HG03103 (cell line): ENCODE results near the gene ABHD2.
"Not testable (repeated sequence)": the region's sequence is repeated elsewhere in the genome, so short reads cannot be mapped to it uniquely, and the experiment has no call there.

Source experiments
- ATAC-seq: cut with Tn5 transposase; IDR thresholded peaks from one replicate; pipeline ENCODE4 v1.9.1; 2021; ENCODE audit warnings: low read depth; ENCODE audit not compliant: unreplicated experiment

The ABHD2 gene

DNA sequence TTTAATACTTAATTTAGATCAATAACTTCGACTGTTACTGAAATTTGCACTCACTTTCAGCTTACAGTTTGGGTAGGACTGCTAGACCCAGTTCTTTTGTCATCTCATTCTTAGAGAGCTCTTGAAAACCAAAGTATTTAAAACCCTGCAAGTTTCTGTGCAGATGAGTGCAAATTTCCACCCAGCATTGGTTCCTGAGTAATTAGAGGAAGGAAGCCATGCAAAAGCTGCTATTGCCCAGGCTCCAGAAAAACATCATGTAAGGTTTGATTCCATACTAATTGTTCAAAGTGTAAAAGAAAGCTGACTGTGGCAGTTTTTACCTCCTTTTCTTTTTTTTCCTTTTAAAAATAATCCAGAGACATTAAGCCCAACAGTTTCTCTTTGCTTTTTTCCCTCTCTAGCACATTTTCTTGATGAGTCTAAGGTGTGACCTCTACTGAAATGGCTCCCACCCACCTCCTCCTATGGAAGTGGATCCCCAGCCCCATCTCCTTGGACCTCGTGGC, 30.3 kb downstream of the ABHD2 start:
- ATAC-seq, result no peak

DNA sequence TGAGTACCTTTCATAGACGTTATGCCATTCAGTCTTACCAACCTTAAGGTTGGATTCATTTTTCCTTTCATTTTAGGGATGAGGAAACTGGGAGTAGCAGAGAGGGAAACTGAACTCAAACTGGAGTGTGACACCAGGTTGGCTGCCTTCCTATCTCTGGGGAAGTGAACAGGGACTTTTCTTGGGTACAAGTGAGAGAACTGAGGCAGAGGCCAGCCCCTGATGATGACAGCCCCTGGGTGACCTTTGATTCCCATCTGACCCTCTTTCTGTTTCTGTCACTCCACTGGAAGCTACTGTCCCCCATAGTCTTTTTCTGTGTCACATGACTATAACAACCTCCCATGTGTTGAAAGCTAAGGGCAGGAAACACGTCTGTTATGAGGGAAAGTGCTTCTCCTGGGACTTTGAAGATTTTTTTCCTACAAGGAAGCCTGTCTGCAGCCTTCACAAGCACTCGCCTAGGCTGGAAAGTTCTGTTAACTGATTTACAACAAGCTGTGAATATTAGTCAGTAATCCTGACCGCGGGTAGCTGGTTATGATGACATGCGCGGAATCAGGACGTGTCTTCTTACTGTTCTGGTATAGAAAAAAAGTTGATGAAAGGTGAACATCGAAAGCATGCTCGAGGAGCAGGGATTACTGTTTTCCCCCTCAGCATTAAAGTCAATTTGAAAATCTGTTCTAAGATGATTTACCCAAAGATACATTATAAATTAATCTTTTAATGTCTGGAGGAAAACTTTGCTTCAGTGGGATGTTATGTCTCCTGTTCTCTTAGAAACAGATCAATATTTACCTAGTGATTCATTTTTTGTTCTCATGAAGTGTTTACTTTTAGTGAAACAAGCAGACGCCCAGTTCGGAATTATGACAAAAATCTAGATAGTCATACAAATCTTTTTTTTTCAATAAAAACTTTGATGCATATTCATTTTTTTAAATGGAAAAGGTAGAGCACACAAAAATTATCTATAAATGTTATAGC, 31.5 kb downstream of the ABHD2 start:
- no peak for ATAC-seq

DNA sequence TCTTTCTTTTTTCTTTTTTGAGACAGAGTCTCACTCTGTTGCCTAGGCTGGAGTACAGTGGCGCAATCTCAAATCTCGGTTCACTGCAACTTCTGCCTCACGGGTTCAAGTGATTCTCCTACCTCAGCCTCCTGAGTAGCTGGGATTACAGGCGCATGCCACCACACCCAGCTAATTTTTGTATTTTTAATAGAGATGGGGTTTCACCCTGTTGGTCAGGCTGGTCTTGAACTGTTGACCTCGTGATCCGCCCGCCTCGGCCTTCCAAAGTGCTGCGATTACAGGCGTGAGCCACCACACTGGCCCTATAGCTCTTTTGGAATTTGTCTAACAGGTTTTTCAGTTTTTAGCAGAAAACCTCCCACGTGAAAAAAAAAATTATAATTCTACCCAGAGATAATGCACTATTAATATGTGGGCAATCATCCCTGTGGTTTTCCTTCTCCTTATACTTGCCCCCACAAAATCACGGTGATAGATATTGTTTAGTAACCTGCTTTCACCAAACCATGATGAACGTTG, 32.3 kb downstream of the ABHD2 start:
- ATAC-seq, result not testable (repeated sequence)

DNA sequence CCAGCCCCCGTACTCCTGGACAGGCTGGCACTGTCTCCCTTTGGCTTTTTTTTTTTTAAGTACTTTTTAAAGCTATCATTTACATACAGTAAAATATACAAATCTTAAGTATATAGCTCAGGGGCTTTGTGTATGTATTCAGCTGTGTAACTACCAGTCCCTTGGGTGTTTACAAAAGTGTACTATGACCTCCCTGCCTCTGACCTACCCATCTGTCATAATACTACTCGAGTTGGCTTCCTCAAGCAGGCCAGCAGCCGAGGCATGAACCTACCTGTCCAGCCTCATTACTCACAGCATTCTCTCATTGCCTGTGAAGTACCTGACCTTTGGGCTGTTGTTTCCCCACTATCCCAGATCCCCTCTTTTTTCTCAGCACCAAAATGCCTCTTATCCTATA, 33.2 kb downstream of the ABHD2 start:
- ATAC-seq, result no peak

DNA sequence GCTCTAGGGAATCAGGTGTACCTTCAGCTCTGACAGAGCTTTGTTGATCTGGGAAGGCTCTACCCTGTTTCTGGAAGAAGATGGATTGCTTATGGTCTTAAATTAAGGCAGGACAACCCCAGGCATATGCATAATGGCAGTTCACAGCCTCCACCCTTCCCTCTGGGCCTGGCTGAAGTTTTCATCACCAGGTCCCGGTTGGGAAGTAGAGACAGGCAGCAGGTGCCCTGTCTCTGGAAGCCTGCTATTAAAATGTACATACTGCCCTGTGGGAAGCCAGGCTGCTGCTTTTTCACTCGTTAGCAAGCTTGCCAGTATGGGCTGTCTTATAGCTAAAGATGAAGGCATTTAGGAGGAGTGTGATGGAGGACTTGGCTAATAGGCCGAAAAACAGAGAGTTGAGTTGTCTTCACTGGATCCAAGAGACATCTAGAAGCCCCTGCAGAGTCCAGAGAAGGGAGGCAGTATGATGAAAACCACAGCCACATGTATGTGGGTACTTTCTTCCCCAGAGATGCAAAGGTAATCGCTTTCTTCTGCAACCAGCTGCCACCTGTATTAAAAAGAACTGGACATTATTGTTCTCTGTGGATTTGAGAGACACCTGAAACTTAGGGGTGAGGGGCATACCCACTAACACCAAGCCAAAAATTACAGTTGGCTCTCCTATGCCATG, 34.4 kb downstream of the ABHD2 start:
- no peak for ATAC-seq

DNA sequence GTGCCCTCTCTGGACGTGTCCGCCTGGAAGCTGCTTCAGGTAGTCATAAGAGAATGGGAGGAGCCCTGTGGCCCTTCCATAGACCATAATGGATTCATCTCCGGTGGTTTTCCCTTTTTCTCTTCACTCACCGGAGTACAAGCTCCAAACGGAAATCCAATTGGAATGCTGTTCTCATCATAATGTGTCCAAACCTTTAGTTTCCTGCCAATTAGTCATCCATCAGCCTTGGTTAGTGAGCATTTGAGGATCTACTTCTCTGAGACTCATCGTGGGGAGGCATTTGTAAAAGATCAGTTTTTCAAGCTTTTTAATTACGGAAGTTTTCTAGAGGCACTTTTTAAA, 34.9 kb downstream of the ABHD2 start:
- ATAC-seq, result no peak

DNA sequence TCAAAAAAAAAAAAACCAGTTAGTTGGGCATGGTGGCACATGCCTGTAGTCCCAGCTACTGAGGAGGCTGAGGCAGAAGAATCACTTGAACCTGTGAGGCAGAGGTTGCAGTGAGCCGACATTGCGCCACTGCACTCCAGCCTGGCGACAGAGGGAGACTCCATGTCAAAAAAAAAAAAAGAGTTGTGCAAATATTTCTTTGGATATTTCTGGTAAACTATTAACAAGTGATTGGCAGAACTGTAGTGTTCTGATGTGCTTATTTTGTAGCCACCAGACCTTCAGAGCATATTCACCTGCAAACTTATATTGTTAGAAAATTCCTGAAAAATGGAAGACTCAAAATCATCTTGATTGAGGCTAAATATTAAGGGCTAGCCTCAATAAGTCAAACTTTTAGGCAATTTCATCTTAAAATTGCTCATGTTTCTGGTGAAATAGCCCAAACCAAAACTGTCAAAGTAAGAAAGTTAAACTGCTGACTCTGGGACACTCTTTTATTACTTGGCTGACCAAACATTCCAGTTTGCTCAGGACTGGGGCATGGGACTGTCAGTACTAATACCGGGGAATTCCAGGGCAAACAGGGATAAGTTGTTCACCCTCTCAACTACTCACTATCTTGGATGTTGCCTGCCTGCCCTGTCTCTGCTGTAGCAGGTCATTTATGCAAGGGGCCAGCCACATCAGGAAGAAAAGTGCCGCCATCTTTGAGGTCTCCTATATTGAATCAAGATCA, 37.0 kb downstream of the ABHD2 start:
- ATAC-seq, result no peak

DNA sequence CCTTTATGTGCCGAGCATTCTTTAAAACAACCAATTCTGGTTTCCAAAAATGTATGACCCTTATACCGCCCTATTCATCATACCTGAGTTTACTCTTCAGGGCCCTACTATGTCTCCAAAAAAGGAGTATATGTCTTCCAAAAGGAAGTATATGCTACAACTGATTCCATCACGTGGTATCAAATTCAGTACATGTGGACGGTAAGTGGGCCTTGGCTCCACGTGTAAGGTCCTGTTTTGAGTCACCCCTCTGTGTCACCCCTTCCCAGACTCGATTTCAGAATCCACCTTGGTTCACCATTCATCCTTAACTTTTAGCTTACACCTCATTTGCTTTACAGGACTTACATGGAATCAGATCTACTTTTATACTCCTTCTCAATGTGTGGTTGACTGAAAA, 37.8 kb downstream of the ABHD2 start:
- ATAC-seq, result no peak

DNA sequence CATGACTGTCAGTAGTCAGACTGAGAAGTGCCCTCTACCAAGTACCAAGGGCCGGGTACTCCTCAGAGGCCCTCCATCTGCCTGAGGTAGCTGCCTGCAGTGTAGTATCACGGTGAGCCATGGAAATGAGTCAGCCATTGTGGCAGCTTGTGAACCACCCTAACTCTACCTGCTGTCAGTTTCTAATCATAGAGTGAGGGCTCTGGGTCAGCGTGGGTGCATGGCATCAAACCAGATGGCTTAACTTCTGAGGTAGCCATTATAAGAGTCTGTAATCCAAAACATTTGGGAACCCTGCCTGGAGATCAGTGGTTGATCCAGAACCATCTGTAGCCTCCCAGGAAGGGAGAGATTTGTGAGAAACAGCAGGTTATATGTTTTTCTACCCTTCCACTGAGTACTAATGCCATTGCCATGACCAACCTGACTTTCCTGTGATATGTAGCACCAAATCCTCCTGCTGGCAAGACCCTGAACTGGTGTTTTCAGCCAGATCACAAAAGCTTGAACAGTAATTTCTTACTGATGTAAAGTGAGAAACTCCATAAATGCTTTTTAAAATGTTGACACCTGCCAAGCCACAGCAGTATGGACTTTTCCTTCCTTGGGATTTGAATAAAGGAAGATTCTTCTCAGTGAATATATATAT, 38.9 kb downstream of the ABHD2 start:
- ATAC-seq, result no peak

DNA sequence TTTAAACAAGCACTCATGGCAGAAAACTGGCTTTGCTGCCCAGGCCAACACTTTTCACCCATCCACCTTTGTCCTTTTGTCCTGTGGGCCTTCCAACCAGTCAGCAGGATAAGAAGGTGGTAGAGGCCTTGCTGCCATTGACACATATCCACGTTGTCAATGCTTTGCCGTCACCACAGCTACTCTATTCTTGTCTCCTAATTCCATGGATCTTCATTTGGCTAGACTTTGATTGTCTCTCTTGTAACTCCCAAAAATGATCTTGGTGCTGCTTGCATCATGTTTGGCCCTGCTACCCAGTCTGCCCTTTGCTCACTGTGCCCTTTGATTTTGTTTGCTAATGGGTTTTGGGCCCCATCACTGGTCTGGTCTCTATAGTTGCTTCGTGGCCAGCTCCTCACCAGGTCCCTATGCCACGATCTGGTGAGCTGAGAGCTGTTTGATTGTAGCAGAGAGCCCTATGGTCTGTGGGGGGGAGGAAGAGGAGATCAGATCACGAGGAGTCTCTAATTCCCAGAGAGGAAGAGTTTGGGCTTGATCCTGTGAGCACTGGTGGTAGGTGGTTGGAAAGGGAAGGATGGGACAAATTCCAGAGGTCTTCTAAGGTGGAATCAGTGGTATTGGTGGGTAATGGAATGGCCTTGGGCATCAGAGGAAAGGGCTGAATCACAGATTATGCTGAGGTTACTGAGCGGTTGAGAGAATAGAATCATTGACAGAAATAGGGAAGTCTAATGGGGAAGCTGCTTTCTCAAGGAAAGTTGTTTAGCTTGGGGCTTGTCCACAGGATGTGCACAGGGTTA, 40.3 kb downstream of the ABHD2 start:
- no peak for ATAC-seq

DNA sequence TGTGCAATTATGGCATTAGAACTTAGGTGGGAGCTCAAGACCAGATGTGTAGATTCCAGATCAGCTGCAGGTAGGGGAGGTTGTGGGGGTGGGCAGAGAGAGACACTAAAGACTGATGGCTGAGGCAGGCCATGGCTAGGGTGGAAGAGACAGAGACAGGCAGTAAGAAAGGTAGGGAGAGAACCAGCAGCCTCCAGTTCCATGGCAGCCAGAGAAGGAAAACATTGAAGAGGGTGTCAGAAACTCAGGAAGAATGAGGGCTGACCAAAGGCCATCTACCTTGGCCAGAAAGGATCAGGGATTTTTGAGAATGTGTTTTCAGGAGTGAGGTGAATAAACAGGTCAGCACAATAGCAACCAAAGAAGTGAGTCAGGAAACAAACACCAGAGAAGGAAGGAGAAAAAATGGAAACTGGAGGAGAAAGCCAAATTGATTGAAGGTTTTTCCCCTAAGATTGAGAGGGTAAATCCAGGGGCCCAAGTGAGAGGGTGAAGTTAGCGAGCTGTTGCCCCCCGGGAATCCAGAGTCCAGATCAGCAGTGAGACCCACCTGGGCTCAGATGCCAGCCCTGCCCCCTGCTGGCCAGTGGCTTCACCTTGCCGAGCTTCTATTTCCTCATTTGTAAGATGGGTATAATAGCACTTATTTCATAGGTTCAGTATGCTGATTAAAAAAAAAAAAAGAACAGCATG, 41.0 kb downstream of the ABHD2 start:
- ATAC-seq, result no peak

DNA sequence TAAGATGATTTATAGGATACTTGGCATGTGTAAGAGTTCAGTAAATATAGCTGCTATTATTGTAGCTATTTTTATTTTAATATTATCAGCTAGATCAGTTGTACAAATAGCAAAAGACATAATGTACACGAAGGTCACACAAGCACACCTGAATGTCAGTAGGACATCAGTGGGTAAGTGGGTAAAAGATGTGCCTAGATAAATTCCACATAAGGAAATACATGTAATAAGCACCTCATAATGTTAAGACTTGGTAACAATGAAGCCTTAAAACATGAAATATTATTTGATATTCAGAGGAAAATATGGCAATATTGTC, 41.5 kb downstream of the ABHD2 start:
- no peak for ATAC-seq

DNA sequence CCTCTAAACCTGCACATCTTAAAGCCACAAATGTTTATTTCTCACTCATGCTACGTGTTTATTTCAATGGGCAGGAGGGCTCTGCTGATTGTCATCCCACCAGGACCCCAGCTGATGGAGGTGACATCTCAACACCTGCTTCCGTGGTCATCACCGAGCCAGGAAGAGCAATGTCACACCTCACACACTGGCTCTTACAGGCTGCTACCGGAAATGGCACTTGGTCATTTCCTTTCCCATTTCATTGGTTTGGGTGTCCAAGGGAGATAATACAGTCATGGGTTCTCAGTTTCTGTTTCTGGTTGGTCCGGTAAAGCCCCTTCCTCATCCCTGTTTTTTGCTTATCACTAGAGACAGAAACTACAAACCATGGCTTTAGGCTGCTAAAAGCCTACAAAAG, 41.9 kb downstream of the ABHD2 start:
- ATAC-seq, result peak; percentile 59

DNA sequence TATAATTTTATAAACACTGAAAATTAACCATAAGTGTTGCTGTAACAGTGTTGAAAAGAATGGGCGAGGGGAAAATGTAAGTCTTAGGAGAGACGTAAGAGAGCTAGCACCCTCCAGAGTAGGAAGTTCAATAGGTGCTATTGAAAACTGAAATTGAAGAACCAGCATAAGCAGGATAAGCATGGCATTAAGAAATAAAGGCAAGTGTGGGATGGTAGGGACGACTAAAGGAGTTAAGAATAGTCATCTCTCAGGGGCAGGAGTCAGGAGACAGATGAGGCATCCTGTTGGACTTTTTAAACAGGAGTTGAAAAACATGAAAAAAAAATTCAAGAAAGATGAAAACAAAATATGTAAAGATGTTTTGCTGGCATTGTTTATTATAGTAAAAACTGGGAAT, 43.5 kb downstream of the ABHD2 start:
- ATAC-seq, result no peak

DNA sequence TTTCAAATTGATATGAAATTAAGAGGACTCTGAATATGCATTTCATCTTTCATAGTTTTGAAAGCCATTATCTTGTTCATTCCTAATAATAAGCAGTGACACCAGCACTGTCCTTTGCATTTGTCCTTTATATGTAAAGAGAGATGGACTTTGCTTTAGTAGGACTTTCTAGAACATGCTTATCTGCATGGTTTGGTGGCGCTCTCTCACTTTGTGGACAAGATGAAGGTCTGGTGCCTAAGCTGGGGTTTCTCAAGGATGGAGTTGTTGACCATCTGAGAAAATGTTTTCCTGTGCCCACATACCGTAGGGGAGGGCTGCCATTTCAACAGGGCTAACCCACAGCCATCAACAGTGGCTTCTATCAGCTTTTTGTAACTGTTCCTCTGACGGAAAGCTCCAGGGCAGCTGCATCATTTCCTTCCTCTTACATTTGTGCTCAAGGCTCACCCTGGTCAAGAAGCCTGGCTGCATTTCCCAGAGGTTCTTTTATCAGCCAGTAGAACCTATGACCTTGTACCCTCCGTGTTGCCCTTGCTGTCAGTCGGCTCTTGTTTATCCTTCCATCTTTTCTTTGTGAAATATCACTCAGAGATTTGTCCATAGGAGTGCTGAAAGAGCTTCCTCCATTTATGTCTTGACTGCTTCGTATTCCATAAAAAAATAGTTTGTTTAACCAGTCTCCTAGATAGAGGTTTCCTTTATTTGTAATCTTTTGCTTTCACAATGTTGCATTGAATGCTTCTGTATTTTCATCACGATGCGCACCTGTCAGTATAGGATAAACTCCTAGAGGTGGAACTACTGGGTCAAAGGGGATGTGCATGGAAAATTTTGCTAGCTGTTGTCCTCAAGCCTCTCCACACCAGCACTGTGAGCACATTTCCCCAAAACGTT, 44.6 kb downstream of the ABHD2 start:
- no peak for ATAC-seq

DNA sequence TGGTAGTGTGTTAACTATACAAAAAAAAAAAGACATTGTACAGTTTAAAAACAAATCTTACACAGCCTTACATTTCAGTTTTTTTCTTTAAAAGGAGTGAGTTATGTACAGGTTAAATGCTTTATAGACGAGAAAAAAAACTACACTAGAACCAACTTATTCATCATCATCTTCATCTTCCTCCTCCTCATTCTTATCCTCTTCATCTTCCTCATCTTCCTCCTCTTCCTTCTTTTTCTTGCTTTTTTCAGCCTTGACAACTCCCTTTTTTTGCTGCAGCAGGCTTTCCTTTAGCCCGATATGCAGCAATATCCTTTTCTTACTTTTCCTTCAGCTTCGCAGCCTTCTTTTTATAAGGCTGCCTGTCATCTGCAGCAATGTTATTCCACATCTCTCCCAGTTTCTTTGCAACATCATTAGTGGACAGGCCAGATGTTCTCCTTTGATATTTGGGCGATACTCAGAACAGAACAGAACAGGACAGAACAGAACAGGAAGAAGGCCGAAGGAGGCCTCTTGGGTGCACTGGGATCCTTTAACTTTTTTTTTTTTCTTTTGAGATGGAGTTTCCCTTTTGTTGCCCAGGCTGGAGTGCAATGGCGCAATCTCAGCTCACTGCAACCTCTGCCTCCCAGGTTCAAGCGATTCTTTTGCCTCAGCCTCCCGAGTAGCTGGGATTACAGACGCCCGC, 47.3 kb downstream of the ABHD2 start:
- not testable (repeated sequence) for ATAC-seq

DNA sequence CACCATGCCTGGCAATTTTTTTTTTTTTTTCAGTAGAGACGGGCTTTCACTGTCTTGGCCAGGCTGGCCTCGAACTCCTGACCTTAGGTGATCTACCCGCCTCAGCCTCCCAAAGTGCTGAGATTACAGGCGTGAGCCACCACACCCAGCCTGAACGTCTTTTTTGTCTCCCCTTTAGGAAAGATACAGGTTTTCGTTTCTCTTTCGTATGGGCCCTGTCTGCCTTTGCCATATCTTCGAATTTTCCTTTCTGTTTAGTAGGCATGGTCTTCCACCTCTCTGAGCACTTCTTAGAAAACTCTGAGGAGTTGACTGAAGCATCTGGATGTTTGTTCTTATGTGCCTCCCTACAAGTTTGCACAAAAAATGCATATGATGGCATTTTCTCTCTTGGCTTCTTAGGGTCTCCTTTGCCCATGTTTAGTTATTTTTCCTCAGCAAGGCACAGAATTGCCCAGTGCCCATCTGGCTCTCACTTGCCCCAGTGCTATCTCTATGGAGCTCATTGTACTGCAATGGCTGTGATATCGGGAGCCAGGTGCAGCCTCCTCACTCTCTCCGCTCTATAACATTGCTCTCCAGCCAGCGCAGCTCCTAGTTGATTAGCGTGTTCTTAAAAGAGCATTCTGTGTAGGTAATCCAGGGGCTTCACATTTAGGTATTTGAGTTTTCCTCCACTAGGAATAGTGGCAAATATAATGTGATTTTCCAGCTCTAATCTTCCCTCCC, 48.0 kb downstream of the ABHD2 start:
- ATAC-seq, result no peak
